Activated T-cell treated with anti-CD3 and anti-CD28 coated beads for 24 hours (primary cell): ENCODE results near the gene DNAH11.
"Not testable (repeated sequence)": the region's sequence is repeated elsewhere in the genome, so short reads cannot be mapped to it uniquely, and the experiment has no call there.

ENCODE experiments used
- DNase-seq: peaks from one replicate; pipeline ENCODE4 v3.0.0-alpha.2; 2020; ENCODE audit warnings: low read depth

The DNAH11 gene

GRCh38 chr7:21933293-21933692 is 390.5 kb downstream of the DNAH11 start:
- not testable (repeated sequence) for DNase-seq

DNA sequence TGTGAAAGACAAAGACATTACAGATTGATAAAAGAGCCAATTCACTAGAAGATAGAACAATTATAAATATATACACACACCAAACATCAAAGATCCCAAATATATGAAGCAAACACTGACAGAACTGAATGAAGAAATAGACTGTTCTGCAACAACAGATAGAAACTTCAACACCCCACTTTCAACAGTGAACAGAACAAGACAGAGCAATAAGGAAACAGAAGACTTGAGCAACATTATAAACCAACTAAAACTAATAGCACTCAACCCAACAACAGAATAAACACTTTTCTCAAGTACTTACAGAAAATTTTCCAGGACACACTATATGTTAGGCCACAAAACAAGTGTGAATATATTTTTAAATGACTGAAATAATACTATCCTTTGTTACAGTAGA is 392.0 kb downstream of the DNAH11 start:
- no peak for DNase-seq

DNA sequence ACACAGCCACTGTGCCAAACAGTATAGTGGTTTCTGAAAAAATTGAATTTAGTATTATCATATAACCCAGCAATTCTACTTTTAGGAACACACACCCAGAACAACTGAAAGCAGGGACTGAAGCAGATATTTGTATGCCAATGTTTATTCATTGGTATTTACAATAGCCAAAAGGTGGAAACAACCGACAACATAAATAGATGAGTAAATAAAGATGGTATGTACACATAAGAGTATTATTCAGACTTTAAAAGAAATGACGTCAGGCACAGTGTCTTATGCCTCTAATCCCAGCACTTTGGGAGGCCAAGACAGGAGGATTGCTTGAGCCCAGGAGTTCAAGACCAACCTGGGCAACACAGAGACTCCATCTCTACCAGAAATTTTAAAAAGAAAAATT is 395.6 kb downstream of the DNAH11 start:
- no peak for DNase-seq

DNA sequence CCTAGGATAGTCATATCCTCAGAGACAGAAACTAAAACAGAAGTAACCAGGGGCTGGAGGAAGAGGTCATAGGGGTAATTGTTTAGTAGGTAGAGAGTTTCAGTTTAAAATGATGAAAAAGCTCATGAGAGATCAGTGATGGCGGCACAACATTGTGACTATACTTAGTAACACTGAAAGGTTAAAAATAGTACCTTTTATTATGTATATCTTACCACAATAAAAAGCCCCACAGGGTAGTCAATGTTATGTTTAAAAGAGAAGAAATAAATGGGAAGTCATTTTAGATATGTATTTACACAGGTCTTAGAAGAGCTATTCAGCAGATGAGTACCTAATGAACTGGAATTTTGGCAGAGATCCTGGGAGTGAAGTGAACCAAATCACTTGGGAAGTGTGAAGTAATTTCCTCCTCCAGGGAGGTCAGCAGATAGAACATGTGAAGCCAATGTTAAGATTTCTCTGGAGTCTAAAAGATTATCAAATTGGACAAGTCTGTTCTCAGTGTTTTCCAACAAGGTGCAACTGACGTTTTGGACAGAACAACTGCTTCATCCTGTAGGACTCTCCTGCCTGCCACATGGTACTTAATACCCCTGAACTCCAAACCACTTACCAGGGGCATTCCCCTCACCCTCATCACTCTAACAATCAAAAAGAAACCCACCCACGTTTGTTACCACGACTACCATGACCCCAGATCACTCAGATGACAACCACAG is 396.5 kb downstream of the DNAH11 start:
- peak; percentile 65 for DNase-seq

GRCh38 chr7:21939858-21940372 is 397.1 kb downstream of the DNAH11 start:
- no peak for DNase-seq

DNA sequence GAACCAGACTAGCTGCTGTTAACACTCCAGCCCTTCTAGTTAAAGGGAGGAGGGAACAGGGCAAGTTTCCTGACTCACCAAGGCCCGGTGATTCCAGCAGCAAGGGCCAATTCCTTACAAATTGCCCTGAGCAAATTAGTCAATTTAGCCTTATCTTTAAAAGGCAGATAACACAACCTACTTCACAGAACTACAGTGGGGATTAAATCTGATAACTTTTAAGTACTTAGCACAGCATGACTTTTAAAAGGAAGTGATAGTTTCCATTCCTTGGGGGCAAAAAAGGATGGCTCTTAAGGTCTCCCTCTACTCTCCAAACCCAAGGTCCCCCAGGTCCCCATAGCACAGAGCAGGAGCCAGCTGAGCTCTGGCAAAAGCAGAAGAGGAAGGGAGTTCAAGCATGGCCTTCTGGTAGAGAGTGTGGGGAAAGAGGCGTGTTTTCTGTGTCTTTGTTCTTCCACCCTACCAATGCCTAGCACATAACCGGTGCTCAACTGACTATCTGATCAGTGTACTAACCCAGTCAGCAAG is 398.8 kb downstream of the DNAH11 start:
- no peak for DNase-seq

GRCh38 chr7:21942955-21943354 is 400.1 kb downstream of the DNAH11 start:
- DNase-seq: no peak

DNA sequence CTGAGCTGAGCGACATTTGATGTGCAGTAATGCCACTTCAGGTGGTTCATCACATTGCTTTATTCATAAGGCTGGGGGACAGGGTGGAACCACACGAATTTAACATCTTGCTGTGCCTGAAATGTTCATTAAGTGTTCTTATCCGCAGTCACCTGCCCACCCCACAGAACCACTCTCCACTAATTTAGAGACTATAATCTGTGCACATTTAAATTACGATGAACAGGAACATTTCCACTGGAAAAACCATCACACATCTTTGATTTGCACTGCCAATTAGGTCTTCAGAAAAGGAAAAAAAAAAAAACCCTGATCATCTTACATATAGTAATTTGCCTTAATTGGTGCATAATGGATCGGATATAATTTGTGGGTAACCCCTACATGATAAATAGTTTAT is 400.6 kb downstream of the DNAH11 start:
- DNase-seq: no peak

GRCh38 chr7:21944616-21945453 is 402.0 kb downstream of the DNAH11 start:
- no peak for DNase-seq

DNA sequence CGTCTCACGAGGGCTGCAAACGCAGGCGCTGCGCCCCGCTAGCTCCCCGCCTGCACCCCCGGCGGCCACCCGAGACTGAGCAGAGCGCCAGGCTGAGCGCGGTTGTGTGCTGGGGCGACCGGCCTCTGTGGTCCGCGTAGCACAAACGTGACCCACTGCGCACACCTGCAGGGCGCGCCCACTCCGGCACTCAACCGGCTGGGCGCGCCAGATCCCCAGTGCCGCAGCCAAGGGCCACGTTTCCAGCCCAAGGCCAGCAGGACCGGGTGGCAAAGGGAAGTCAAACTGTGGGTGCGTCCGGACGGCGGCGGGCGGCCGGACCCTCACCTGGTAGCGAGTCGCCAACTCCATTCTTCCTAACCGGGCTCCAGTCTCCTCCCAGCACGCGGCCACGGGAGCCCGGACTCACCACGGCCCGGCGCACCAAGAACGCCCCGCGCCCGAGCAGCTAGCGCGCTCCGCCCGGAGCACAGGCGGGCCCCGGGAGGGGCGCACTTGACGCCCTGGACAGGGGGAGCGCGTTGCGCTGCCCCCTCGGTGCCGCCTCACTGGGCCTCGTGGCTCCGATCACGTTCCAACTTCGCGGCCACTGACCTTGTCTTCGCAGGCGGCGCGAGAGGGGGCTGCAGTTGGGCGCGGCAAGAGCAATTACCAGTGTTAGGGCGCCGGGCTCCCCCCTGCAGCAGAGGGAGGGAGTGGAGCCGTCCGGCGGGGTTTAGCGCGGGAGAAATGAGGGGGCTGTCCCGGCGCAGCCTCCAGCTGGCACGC is 402.8 kb downstream of the DNAH11 start, which contains the start of gene CDCA7L:
Gene CDCA7L, minus strand, starts transcription at position 446 of the 768 bp plus-strand sequence. Its CDS starts 95 bp downstream, at position 351.
- peak; percentile 63 for DNase-seq

DNA sequence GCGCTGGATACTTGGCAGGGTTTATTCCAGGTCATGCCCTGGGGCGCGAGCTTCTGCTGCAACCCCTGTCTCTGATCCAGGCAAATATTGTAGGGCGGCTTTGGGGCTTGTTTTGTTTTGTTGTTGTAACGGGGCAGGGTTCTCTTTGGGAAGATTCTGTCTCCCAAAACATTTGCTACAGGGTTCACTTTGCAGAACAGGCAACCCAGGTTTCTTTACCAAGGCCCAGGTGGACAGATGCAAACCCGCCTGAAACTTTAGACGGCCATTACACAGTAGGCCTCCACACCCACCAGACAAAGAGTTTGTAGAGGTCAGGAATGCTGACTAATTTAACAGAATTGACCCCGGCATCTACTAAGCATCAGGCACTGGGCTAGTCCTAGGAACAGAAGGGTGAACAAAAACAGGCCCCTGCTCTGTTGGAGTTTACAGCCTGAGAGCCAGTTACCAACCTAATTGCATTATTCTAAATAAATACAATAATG is 403.4 kb downstream of the DNAH11 start:
- no peak for DNase-seq

- DNase-seq: no peak
These were observed 404.2 kb downstream of the DNAH11 start for GRCh38 chr7:21947056-21947455.

DNA sequence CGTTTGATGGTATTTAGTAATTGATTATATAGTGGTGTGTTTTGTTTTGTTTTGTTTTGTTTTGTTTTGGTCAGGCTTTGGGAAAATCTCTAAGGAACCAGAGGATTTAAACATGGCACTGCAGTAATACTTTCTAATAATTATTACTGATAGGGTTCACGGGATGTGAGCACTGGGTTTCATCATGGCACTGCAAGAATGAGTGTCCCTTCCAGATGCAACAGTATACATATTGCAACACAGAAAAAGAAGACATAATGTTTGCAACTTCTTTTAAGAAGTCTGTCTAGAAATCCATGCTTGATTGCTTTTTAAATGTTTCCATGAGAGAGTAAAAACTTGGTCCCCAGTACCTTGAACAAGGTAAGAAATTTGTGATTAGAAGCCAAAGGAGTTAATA is 405.1 kb downstream of the DNAH11 start:
- DNase-seq: no peak

GRCh38 chr7:21948364-21948763 is 405.5 kb downstream of the DNAH11 start:
- DNase-seq: no peak

DNA sequence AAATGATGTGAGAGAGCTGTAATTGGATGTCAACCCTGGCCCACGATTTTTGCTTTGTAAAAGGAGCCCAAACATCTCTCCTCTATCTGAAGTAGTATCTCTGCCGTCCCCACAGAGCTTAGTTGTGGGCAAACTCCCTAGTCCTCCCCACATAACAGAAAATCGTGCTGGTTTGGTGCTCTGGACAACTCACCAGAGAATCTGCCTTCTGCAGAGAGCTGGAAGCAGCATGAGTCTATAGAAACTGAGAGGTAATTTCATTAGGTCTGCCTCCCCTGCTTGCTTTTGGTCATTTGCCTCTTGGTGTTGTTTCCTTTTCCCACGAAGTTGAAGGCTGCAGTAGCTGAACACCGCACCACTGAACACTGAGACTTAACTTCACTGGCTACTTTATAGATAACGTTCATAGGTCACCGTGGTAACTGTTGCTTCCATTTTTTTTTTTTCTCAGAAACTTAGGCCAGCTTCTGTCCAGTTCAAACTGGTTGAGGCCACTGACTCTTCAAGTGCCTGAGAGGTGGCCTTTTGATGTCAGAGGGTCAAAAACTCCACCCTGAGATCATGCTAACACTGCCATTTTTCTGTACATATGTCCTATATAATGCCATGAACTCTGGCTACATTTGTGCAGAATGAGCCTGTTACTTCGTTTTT is 406.2 kb downstream of the DNAH11 start:
- no peak for DNase-seq
